Caco-2 (cell line): ENCODE results near the gene DISP3. TPM values are rescaled to one million over a fixed set of nuclear protein-coding genes. Genes with fewer than 3 reads are reported as not detected.

ENCODE experiments used
- BruUV-seq: library from RNA; stranded (reverse); fragments of 400-500 nt; replicated peaks from 2 replicates; lab custom pipeline; 2021; lab: Mats Ljungman, UMichigan
- CTCF ChIA-PET: fragments of 300-600 bp; sonication (Branson Sonifier 250); formaldehyde crosslinking; loops from one replicate; lab custom pipeline; 2022; ENCODE audit warnings: antibody characterized with exemption; lab: Charles Lee
- POLR2A ChIA-PET: fragments of 300-600 bp; sonication (Branson Sonifier 250); formaldehyde crosslinking; loops from one replicate; lab custom pipeline; 2022; ENCODE audit warnings: antibody characterized with exemption; lab: Charles Lee
- DNase-seq, 2 experiments: peaks; one replicate each; pipeline versions ENCODE4 v3.0.0 to v3.0.0-alpha.2; 2020 to 2022
- H3K27me3 ChIP-seq: replicated peaks from 2 replicates; pipeline ENCODE4 v1.6.0; 2011; ENCODE audit warnings: low read length; ENCODE audit not compliant: control insufficient read depth, insufficient read depth
- H3K36me3 ChIP-seq: 2 replicates; pipeline ENCODE4 v1.5.1; 2011; ENCODE audit warnings: low read length; ENCODE audit not compliant: control insufficient read depth, insufficient read depth
- H3K4me1 ChIP-seq: fragments of 250-450 bp; sonication (Bioruptor Pico); 2 replicates; pipeline ENCODE4 v1.5.1; 2020; ENCODE audit warnings: mild to moderate bottlenecking
- H3K4me3 ChIP-seq: 2 replicates; pipeline ENCODE4 v1.5.1; 2011; ENCODE audit warnings: low read depth, mild to moderate bottlenecking, control low read depth, low read length
- H3K9me3 ChIP-seq: fragments of 250-450 bp; sonication (Bioruptor Pico); 2 replicates; pipeline ENCODE4 v1.5.1; 2020; ENCODE audit warnings: mild to moderate bottlenecking, moderate library complexity
- H3K27ac Mint-ChIP-seq: one replicate; pipeline ENCODE4 v1.8.0; 2022; ENCODE audit warnings: mixed read lengths; ENCODE audit not compliant: unreplicated experiment
- H3K27me3 Mint-ChIP-seq: one replicate; pipeline ENCODE4 v1.8.0; 2022; ENCODE audit warnings: mixed read lengths; ENCODE audit not compliant: insufficient read depth, unreplicated experiment
- H3K36me3 Mint-ChIP-seq: one replicate; pipeline ENCODE4 v1.8.0; 2022; ENCODE audit warnings: mild to moderate bottlenecking, mixed read lengths; ENCODE audit not compliant: insufficient read depth, unreplicated experiment
- H3K4me1 Mint-ChIP-seq: one replicate; pipeline ENCODE4 v1.8.0; 2022; ENCODE audit warnings: low read depth, mixed read lengths; ENCODE audit not compliant: unreplicated experiment
- H3K4me3 Mint-ChIP-seq: one replicate; pipeline ENCODE4 v1.8.0; 2022; ENCODE audit warnings: mild to moderate bottlenecking, moderate library complexity, mixed read lengths; ENCODE audit not compliant: unreplicated experiment
- H3K9me3 Mint-ChIP-seq: one replicate; pipeline ENCODE4 v1.8.0; 2022; ENCODE audit warnings: mixed read lengths; ENCODE audit not compliant: unreplicated experiment
- intact Hi-C: fragments of 100-400 bp; cut with micrococcal nuclease; formaldehyde crosslinking; loops from one replicate; pipeline ENCODE4 v1.10.0; 2022; ENCODE audit not compliant: unreplicated experiment
- total RNA-seq: library from RNA; stranded (reverse); gene quantifications from 2 replicates; pipeline ENCODE4 v1.2.3, GENCODE V29; 2022
- TF ChIP-seq, protein P1 (sequence below), 2 experiments: fragments of 200-600 bp in 1 of 2; IDR thresholded peaks; 1 replicate in 1 of 2; 2 replicates in 1 of 2; pipeline versions ENCODE4 v1.5.1 to v1.8.0; 2011 to 2022; ENCODE audit warnings: antibody characterized with exemption in 1 of 2, control low read depth in 1 of 2, inconsistent platforms in 1 of 2, low read depth in 1 of 2, low read length in 1 of 2, mild to moderate bottlenecking in 1 of 2, moderate library complexity in 1 of 2; ENCODE audit not compliant: insufficient read depth in 1 of 2, severe bottlenecking in 1 of 2, unreplicated experiment in 1 of 2

Gene DISP3
- total RNA-seq, 1 experiment from 2014 or later = 1.1 TPM

- Mint-ChIP-seq H3K4me1 (no peaks in the 10 kb centered on the region), H3K27ac (no peak overlapping the region), H3K4me3 (no peak overlapping the region), H3K27me3 (peaks cover 22% of the 10 kb centered on the region), H3K36me3 (no peaks in the 10 kb centered on the region), H3K9me3 (no peaks in the 10 kb centered on the region)
- intact Hi-C loops = no loop called here
- no peaks in the 10 kb centered on the region for H3K36me3 ChIP-seq
- TF ChIP-seq, protein P1, sequence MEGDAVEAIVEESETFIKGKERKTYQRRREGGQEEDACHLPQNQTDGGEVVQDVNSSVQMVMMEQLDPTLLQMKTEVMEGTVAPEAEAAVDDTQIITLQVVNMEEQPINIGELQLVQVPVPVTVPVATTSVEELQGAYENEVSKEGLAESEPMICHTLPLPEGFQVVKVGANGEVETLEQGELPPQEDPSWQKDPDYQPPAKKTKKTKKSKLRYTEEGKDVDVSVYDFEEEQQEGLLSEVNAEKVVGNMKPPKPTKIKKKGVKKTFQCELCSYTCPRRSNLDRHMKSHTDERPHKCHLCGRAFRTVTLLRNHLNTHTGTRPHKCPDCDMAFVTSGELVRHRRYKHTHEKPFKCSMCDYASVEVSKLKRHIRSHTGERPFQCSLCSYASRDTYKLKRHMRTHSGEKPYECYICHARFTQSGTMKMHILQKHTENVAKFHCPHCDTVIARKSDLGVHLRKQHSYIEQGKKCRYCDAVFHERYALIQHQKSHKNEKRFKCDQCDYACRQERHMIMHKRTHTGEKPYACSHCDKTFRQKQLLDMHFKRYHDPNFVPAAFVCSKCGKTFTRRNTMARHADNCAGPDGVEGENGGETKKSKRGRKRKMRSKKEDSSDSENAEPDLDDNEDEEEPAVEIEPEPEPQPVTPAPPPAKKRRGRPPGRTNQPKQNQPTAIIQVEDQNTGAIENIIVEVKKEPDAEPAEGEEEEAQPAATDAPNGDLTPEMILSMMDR (IDR thresholded peaks at IDR 0.05; ENCODE audit: insufficient read depth in 1 of 2, low read depth in 1 of 2, low read length in 1 of 2, severe bottlenecking in 1 of 2, unreplicated experiment in 1 of 2) = no peak
- ChIA-PET CTCF (no interaction called here), POLR2A (no interaction called here)
- H3K9me3 ChIP-seq = no peaks in the 10 kb centered on the region
- BruUV-seq = no TSS peak
- H3K27me3 ChIP-seq = no peaks in the 10 kb centered on the region
- H3K4me1 ChIP-seq = no peaks in the 10 kb centered on the region
- no peak overlapping the region for H3K4me3 ChIP-seq
- no peak for DNase-seq
These were observed 43.7 kb downstream of the DISP3 start for GRCh38 chr1:11522400-11523235.

DNA sequence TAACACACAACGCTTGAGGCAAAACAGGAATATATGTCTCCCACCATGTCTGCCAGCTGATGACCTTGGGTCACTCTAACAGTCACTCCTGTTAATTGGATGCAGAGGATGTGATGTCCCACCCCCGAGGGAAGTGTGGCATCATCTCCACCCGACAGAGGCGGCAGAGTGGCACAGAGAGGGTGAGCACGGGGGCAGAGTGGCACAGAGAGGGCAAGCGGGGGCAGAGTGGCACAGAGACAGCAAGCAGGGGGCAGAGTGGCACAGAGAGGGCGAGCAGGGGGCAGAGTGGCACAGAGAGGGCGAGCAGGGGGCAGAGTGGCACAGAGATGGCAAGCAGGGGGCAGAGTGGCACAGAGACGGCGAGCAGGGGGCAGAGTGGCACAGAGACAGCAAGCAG lies 44.3 kb downstream of the DISP3 start:
- TF ChIP-seq, protein P1 (IDR thresholded peaks at IDR 0.05; ENCODE audit: insufficient read depth in 1 of 2, low read depth in 1 of 2, low read length in 1 of 2, severe bottlenecking in 1 of 2, unreplicated experiment in 1 of 2) = no peak
- peaks cover 22% of the 10 kb centered on the region for H3K27me3 Mint-ChIP-seq
- ChIA-PET CTCF (no interaction called here), POLR2A (no interaction called here)
- H3K36me3 Mint-ChIP-seq = no peaks in the 10 kb centered on the region
- Histone ChIP-seq H3K4me1 (no peaks in the 10 kb centered on the region), H3K4me3 (no peak overlapping the region), H3K36me3 (no peaks in the 10 kb centered on the region), H3K27me3 (no peaks in the 10 kb centered on the region), H3K9me3 (no peaks in the 10 kb centered on the region)
- no peak overlapping the region for H3K27ac Mint-ChIP-seq
- no peak overlapping the region for H3K4me3 Mint-ChIP-seq
- no TSS peak for BruUV-seq
- intact Hi-C loops = no loop called here
- no peak for DNase-seq
- no peaks in the 10 kb centered on the region for H3K4me1 Mint-ChIP-seq
- H3K9me3 Mint-ChIP-seq = no peaks in the 10 kb centered on the region

DNA sequence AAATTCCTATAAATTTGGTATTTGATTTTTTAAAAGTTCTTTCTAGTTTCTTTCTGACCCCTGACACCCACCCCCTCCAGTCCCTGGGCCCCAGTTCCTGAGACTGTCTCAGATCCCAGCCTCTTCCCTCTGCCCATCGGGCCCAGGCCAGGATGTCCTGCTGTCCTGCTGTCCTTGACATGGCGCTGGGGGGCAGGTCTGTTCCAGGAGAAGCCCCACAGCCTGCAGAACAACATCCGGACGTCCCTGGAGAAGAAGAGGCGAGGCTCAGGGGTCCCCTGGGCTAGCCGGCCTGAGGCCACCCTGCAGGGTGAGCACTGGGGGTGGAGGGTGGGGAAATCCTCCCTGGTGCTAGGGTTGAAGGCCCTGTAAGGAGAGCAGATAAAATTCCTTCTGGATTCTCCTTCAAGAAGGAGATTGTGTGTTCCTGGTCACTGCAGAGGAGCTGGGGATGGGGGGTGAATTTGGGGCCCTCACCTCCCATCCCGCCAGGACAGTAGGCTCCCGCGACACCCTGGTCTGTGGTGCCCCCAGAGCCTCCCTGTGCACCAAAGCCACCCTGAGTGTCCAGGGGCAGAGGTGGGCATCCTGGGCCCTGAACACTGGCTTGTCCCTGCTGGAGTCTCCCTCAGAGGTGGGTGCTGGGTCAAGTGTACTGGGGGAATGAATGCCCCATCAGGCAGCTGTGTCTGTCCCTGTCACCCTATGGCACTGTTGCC lies 45.0 kb downstream of the DISP3 start:
- TF ChIP-seq, protein P1 (IDR thresholded peaks at IDR 0.05; ENCODE audit: insufficient read depth in 1 of 2, low read depth in 1 of 2, low read length in 1 of 2, severe bottlenecking in 1 of 2, unreplicated experiment in 1 of 2) = no peak
- CTCF ChIA-PET = no interaction called here
- H3K9me3 ChIP-seq = no peaks in the 10 kb centered on the region
- intact Hi-C loops = no loop called here
- no peak for DNase-seq
- H3K27me3 ChIP-seq = no peaks in the 10 kb centered on the region; the same call in 1 of the 2 replicates
- Mint-ChIP-seq H3K9me3 (no peaks in the 10 kb centered on the region), H3K4me3 (no peak overlapping the region), H3K27ac (no peak overlapping the region), H3K4me1 (no peaks in the 10 kb centered on the region), H3K27me3 (peaks cover 22% of the 10 kb centered on the region), H3K36me3 (no peaks in the 10 kb centered on the region)
- no peaks in the 10 kb centered on the region for H3K4me1 ChIP-seq
- POLR2A ChIA-PET = no interaction called here
- no peaks in the 10 kb centered on the region for H3K36me3 ChIP-seq
- no TSS peak for BruUV-seq
- no peak overlapping the region for H3K4me3 ChIP-seq
